A673 (cell line): ENCODE results near the gene TBC1D9. TPM values are rescaled to one million over a fixed set of nuclear protein-coding genes. Genes with fewer than 3 reads are reported as not detected.

Experiments
- BruUV-seq: library from RNA; stranded (reverse); fragments of 400-500 nt; replicated peaks from 2 replicates; lab custom pipeline; 2021; lab: Mats Ljungman, UMichigan
- CTCF ChIA-PET: fragments of 300-600 bp; sonication (Branson Sonifier 250); formaldehyde crosslinking; loops from one replicate; lab custom pipeline; 2022; ENCODE audit warnings: antibody characterized with exemption; lab: Charles Lee
- POLR2A ChIA-PET: fragments of 300-600 bp; sonication (Branson Sonifier 250); formaldehyde crosslinking; loops from one replicate; lab custom pipeline; 2022; ENCODE audit warnings: antibody characterized with exemption; ENCODE audit not compliant: low non-redundant PET; lab: Charles Lee
- DNase-seq: peaks from one replicate; pipeline ENCODE4 v3.0.0-alpha.2; 2015; ENCODE audit warnings: low spot score
- H3K27ac ChIP-seq: fragments of 200-600 bp; sonication (generic); 2 replicates; pipeline ENCODE4 v1.5.1; 2016; ENCODE audit warnings: mixed run types, low read depth, mild to moderate bottlenecking, mixed read lengths, antibody characterized with exemption, low read length; ENCODE audit not compliant: poor library complexity, severe bottlenecking
- H3K27me3 ChIP-seq: fragments of 200-600 bp; sonication (generic); replicated peaks from 2 replicates; pipeline ENCODE4 v1.6.1; 2017; ENCODE audit warnings: mixed run types, low read depth, mild to moderate bottlenecking, mixed read lengths, antibody characterized with exemption, low read length; ENCODE audit not compliant: insufficient read depth, poor library complexity
- H3K36me3 ChIP-seq: fragments of 200-600 bp; sonication (generic); 2 replicates; pipeline ENCODE4 v1.6.1; 2016; ENCODE audit warnings: mixed run types, mild to moderate bottlenecking, mixed read lengths, antibody characterized with exemption, low read length; ENCODE audit not compliant: insufficient read depth, poor library complexity, severe bottlenecking
- H3K4me1 ChIP-seq: fragments of 200-600 bp; sonication (generic); 2 replicates; pipeline ENCODE4 v1.6.1; 2017; ENCODE audit warnings: mixed run types, mild to moderate bottlenecking, mixed read lengths, antibody characterized with exemption, low read length; ENCODE audit not compliant: insufficient read depth, poor library complexity, severe bottlenecking
- H3K4me3 ChIP-seq: fragments of 200-600 bp; sonication (generic); 2 replicates; pipeline ENCODE4 v1.5.1; 2016; ENCODE audit warnings: low read depth, mixed run types, mild to moderate bottlenecking, mixed read lengths, low read length; ENCODE audit not compliant: poor library complexity, severe bottlenecking
- H3K9me3 ChIP-seq: fragments of 200-600 bp; sonication (generic); 2 replicates; pipeline ENCODE4 v1.6.1; 2016; ENCODE audit warnings: mixed run types, low read depth, mild to moderate bottlenecking, mixed read lengths, antibody characterized with exemption, low read length; ENCODE audit not compliant: poor library complexity, severe bottlenecking
- EZH2 ChIP-seq: fragments of 200-600 bp; sonication (generic); IDR thresholded peaks from 2 replicates; pipeline ENCODE4 v1.6.1; 2017; ENCODE audit warnings: borderline replicate concordance, low read depth, mild to moderate bottlenecking, mixed read lengths, antibody characterized with exemption, low read length; ENCODE audit not compliant: poor library complexity, severe bottlenecking
- intact Hi-C: fragments of 100-400 bp; cut with micrococcal nuclease; formaldehyde crosslinking; loops from one replicate; pipeline ENCODE4 v1.10.0; 2022; ENCODE audit not compliant: unreplicated experiment
- total RNA-seq: library from RNA; stranded (reverse); gene quantifications from 2 replicates; pipeline ENCODE4 v1.2.3, GENCODE V29; 2021
- TF ChIP-seq, protein P1 (sequence below): fragments of 300-800, 200-600 bp; sonication (generic); conservative IDR thresholded peaks from 2 replicates; pipeline ENCODE4 v1.5.1; 2017; ENCODE audit warnings: low read depth, mild to moderate bottlenecking, antibody characterized with exemption, low read length, moderate library complexity, mixed read lengths

The TBC1D9 gene
- total RNA-seq, 1 experiment from 2014 or later: 22.4 TPM

DNA sequence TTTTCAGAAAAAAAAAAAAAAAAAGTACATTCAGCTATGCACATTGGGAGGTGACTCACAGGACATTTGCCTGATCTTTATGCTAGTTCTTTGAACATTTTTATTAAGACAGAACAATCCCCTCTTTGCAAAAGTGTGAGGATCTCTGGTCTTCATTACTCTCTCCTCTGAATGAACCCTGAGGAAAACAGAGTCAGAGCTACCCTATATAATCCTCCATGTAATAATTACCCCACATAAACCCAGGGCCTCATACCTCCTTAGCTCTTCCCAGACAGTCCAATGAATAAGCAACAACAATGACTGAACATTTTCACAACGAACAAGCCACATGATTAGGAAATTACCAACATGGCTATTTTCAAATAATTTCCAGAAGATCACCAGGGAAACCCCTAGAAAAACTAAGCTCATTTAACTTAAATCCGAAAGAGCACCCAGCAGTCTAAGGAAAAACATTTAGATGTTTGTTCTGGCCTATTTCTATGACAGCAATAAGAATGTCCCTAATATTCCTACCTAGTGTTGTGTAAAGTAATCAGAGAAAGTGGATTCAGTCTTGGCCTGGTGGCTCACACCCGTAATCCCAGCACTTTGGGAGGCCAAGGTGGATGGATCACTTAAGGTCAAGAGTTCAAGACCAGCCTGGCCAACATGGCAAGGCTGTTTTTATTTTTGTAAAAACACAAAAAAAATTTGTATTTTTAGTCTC is 37.8 kb downstream of the TBC1D9 start:
- H3K27me3 ChIP-seq: no peaks in the 10 kb centered on the region
- peak overlapping the region; percentile 29 for H3K27ac ChIP-seq
- peak; percentile 32 for DNase-seq

DNA sequence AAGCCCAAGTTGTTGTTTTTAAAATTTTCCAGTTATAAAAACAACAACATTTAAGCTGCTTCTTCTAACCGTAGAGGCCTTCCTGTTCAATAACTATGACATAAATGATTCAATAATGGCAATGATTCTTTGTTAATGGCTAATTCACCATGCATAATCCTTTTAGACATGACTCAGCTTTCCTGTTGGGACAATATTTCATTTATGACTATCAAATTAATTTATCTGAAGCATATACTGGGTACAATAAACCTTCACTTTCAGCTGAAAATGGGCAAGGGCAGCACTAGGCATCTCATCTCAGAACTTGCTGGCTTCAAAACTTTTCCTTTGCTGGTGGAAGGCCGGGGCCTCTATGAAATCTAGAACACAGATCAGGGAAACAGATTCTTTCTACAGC is 38.9 kb downstream of the TBC1D9 start:
- H3K9me3 ChIP-seq: no peaks in the 10 kb centered on the region
- ChIA-PET POLR2A (no interaction called here), CTCF (no interaction called here)
- DNase-seq: peak; percentile 63
- intact Hi-C loops: no loop called here
- H3K36me3 ChIP-seq: no peaks in the 10 kb centered on the region
- no peaks in the 10 kb centered on the region for H3K27me3 ChIP-seq
- peaks cover 33% of the 10 kb centered on the region for H3K4me1 ChIP-seq
- no peak overlapping the region for H3K4me3 ChIP-seq
- TF ChIP-seq, protein P1, sequence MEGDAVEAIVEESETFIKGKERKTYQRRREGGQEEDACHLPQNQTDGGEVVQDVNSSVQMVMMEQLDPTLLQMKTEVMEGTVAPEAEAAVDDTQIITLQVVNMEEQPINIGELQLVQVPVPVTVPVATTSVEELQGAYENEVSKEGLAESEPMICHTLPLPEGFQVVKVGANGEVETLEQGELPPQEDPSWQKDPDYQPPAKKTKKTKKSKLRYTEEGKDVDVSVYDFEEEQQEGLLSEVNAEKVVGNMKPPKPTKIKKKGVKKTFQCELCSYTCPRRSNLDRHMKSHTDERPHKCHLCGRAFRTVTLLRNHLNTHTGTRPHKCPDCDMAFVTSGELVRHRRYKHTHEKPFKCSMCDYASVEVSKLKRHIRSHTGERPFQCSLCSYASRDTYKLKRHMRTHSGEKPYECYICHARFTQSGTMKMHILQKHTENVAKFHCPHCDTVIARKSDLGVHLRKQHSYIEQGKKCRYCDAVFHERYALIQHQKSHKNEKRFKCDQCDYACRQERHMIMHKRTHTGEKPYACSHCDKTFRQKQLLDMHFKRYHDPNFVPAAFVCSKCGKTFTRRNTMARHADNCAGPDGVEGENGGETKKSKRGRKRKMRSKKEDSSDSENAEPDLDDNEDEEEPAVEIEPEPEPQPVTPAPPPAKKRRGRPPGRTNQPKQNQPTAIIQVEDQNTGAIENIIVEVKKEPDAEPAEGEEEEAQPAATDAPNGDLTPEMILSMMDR: no peak
- no peak for TF ChIP-seq EZH2
- BruUV-seq: no TSS peak
- peak overlapping the region; percentile 15 for H3K27ac ChIP-seq

More for the DNA sequence above, 37.8 kb downstream of the TBC1D9 start:
- peaks cover 33% of the 10 kb centered on the region for H3K4me1 ChIP-seq
- CTCF ChIA-PET: no interaction called here
- BruUV-seq: no TSS peak
- intact Hi-C loops: no loop called here
- no peak overlapping the region for H3K4me3 ChIP-seq
- POLR2A ChIA-PET: no interaction called here
- no peaks in the 10 kb centered on the region for H3K36me3 ChIP-seq
- H3K9me3 ChIP-seq: no peaks in the 10 kb centered on the region
- TF ChIP-seq EZH2: no peak
- TF ChIP-seq, protein P1: no peak

DNA sequence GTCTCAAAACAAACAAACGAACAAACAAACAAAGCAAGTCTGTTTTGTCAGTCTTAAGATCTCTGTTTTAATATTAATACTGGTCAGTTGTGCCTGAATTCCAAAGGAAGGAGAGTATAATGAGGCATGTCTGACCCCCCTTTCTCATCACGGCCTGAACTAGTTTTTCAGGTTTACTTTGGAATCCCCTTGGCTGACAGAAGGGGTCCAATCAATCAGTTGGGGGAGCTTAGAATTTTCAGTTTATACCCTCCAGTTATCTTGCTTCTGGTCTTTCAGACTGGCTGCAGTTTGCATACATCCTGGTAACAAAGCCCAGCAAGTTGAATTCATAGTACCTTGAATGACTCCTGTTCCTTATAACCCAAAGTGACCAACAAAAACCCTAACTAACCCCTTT is 41.1 kb downstream of the TBC1D9 start:
- Histone ChIP-seq H3K4me3 (no peak overlapping the region), H3K27me3 (no peaks in the 10 kb centered on the region), H3K36me3 (no peaks in the 10 kb centered on the region), H3K27ac (no peak overlapping the region), H3K9me3 (no peaks in the 10 kb centered on the region), H3K4me1 (peaks cover 33% of the 10 kb centered on the region)
- CTCF ChIA-PET: no interaction called here
- intact Hi-C loops: no loop called here
- no peak for DNase-seq
- POLR2A ChIA-PET: no interaction called here
- TF ChIP-seq EZH2: no peak
- TF ChIP-seq, protein P1: no peak
- BruUV-seq: no TSS peak
